HG02588 (cell line): ENCODE results near the gene NSRP1.
"Not testable (repeated sequence)": the region's sequence is repeated elsewhere in the genome, so short reads cannot be mapped to it uniquely, and the experiment has no call there.

Source experiments
- ATAC-seq: cut with Tn5 transposase; IDR thresholded peaks from one replicate; pipeline ENCODE4 v1.9.1; 2021; ENCODE audit warnings: mild to moderate bottlenecking, moderate library complexity; ENCODE audit not compliant: unreplicated experiment

The NSRP1 gene

GRCh38 chr17:30220414-30220813 is 103.8 kb downstream of the NSRP1 start:
- no peak for ATAC-seq

- no peak for ATAC-seq
Observed at GRCh38 chr17:30221346-30221745, 104.7 kb downstream of the NSRP1 start.

GRCh38 chr17:30222251-30222650 is 105.6 kb downstream of the NSRP1 start:
- ATAC-seq, result no peak

GRCh38 chr17:30222721-30223175 is 106.1 kb downstream of the NSRP1 start:
- ATAC-seq, result no peak

GRCh38 chr17:30224419-30224960 is 107.9 kb downstream of the NSRP1 start:
- ATAC-seq, result no peak

GRCh38 chr17:30225112-30225511 is 108.5 kb downstream of the NSRP1 start:
- no peak for ATAC-seq

GRCh38 chr17:30225919-30226553 is 109.4 kb downstream of the NSRP1 start:
- no peak for ATAC-seq

- no peak for ATAC-seq
Observed at GRCh38 chr17:30226878-30227277, 110.3 kb downstream of the NSRP1 start.

- ATAC-seq, result no peak
Observed at GRCh38 chr17:30228011-30228410, 111.4 kb downstream of the NSRP1 start.

GRCh38 chr17:30229012-30229411 is 112.4 kb downstream of the NSRP1 start:
- no peak for ATAC-seq

- not testable (repeated sequence) for ATAC-seq
Observed at GRCh38 chr17:30230009-30230408, 113.4 kb downstream of the NSRP1 start.

GRCh38 chr17:30230596-30231125 is 114.0 kb downstream of the NSRP1 start:
- ATAC-seq, result no peak

- no peak for ATAC-seq
Observed at GRCh38 chr17:30232015-30232823, 115.6 kb downstream of the NSRP1 start.

- ATAC-seq, result no peak
Observed at GRCh38 chr17:30232824-30233427, 116.3 kb downstream of the NSRP1 start.

- ATAC-seq, result no peak
Observed at GRCh38 chr17:30234296-30234695, 117.7 kb downstream of the NSRP1 start.

GRCh38 chr17:30234964-30235363 is 118.3 kb downstream of the NSRP1 start:
- ATAC-seq, result no peak

- ATAC-seq, result no peak
Observed at GRCh38 chr17:30235386-30236296, 119.0 kb downstream of the NSRP1 start, which contains the start of gene SLC6A4. Gene SLC6A4, minus strand, starts transcription at chr17:30235697. Its CDS starts 13,739 bp downstream, at chr17:30221958.
